Cardiac muscle cell (in vitro differentiated cells and primary cell): ENCODE data around the gene MED4. TPM values are rescaled to one million over a fixed set of nuclear protein-coding genes. Genes with fewer than 3 reads are reported as not detected.

Experiments
- DNase-seq, 2 donors: peaks; one replicate each; pipeline versions ENCODE4 v3.0.0 to v3.0.0-alpha.2; 2010 to 2017; ENCODE audit warnings: low read depth in 1 of 2, low spot score in 1 of 2
- H3K27ac ChIP-seq: fragments of 200-600 bp; sonication (generic); 2 replicates; pipeline ENCODE4 v1.5.1; 2016
- H3K27me3 ChIP-seq: fragments of 200-600 bp; sonication (generic); 2 replicates; pipeline ENCODE4 v1.6.0; 2016; ENCODE audit warnings: control low read depth
- H3K36me3 ChIP-seq: fragments of 200-600 bp; sonication (generic); 2 replicates; pipeline ENCODE4 v1.5.1; 2016; ENCODE audit warnings: control low read depth
- H3K4me1 ChIP-seq: fragments of 200-600 bp; sonication (generic); 2 replicates; pipeline ENCODE4 v1.8.1; 2017; ENCODE audit warnings: low read depth, mild to moderate bottlenecking, mixed run types
- H3K4me3 ChIP-seq: fragments of 200-600 bp; sonication (generic); 2 replicates; pipeline ENCODE4 v1.5.1; 2016; ENCODE audit warnings: mild to moderate bottlenecking
- H3K9me3 ChIP-seq: fragments of 200-600 bp; sonication (generic); 2 replicates; pipeline ENCODE4 v1.5.1; 2017; ENCODE audit warnings: low read depth, mild to moderate bottlenecking, control low read depth
- polyA plus RNA-seq: library from polyadenylated mRNA; unstranded; fragments of >200 nt; fragmentation: Nextera tagmentation; extraction: Ambion mirVana; gene quantifications from 2 replicates; pipeline ENCODE4 v1.2.1, GENCODE V29; 2016
- total RNA-seq: library from RNA; depleted of rRNA; stranded (reverse); fragments of >200 nt; gene quantifications from 2 replicates; pipeline ENCODE4 v1.2.3, GENCODE V29; 2016
- TF ChIP-seq, protein P1 (sequence below): IDR thresholded peaks from 2 replicates; pipeline ENCODE4 v1.5.1; 2012; ENCODE audit warnings: low read depth, mild to moderate bottlenecking, low read length

MED4 gene
- total and polyA plus RNA-seq, 2 experiments from 2014 or later, result 22.4 to 77.3 TPM

DNA sequence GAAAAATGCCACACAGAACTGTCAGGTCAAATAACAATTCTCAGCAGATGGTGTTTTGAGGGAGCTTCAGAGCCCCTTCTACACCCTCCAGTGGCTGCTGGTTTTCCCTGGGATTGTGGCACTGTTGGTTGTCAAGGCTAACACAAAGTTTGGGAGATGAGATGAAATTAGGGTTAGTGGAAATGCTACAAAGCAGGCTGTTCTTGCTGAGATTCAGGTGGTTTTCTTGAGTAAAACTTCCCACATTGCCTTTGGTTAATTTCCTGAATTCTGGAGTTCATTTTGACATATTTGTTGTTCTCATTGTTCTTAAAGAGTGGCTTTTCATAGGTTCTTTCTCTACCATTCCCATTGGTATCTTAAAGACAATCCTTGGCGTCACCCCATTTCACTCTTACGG, 22.1 kb downstream of the MED4 start:
- TF ChIP-seq, protein P1, sequence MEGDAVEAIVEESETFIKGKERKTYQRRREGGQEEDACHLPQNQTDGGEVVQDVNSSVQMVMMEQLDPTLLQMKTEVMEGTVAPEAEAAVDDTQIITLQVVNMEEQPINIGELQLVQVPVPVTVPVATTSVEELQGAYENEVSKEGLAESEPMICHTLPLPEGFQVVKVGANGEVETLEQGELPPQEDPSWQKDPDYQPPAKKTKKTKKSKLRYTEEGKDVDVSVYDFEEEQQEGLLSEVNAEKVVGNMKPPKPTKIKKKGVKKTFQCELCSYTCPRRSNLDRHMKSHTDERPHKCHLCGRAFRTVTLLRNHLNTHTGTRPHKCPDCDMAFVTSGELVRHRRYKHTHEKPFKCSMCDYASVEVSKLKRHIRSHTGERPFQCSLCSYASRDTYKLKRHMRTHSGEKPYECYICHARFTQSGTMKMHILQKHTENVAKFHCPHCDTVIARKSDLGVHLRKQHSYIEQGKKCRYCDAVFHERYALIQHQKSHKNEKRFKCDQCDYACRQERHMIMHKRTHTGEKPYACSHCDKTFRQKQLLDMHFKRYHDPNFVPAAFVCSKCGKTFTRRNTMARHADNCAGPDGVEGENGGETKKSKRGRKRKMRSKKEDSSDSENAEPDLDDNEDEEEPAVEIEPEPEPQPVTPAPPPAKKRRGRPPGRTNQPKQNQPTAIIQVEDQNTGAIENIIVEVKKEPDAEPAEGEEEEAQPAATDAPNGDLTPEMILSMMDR, result no peak
- Histone ChIP-seq H3K4me1 (no peaks in the 10 kb centered on the region), H3K36me3 (peaks cover 49% of the 10 kb centered on the region), H3K4me3 (no peak overlapping the region), H3K27ac (no peak overlapping the region), H3K9me3 (peaks cover 6% of the 10 kb centered on the region), H3K27me3 (no peaks in the 10 kb centered on the region)
- DNase-seq, result no peak

GRCh38 chr13:48072304-48072703, 22.6 kb downstream of the MED4 start:
- no peak for DNase-seq
- Histone ChIP-seq H3K4me1 (no peaks in the 10 kb centered on the region), H3K27ac (no peak overlapping the region), H3K27me3 (no peaks in the 10 kb centered on the region), H3K36me3 (peaks cover 49% of the 10 kb centered on the region), H3K9me3 (peaks cover 6% of the 10 kb centered on the region), H3K4me3 (no peak overlapping the region)
- TF ChIP-seq, protein P1, result no peak

- H3K4me1 ChIP-seq, result no peaks in the 10 kb centered on the region
- H3K27ac ChIP-seq, result no peak overlapping the region
- no peak overlapping the region for H3K4me3 ChIP-seq
- H3K9me3 ChIP-seq, result peaks cover 6% of the 10 kb centered on the region
- no peak for DNase-seq
- H3K36me3 ChIP-seq, result peaks cover 47% of the 10 kb centered on the region
- TF ChIP-seq, protein P1, result no peak
- no peaks in the 10 kb centered on the region for H3K27me3 ChIP-seq
These were observed 24.0 kb downstream of the MED4 start for GRCh38 chr13:48070942-48071341.

GRCh38 chr13:48069573-48069972, 25.3 kb downstream of the MED4 start:
- no peak for DNase-seq
- no peak overlapping the region for H3K27ac ChIP-seq
- TF ChIP-seq, protein P1, result no peak
- no peaks in the 10 kb centered on the region for H3K4me1 ChIP-seq
- no peaks in the 10 kb centered on the region for H3K27me3 ChIP-seq
- H3K36me3 ChIP-seq, result peaks cover 40% of the 10 kb centered on the region
- H3K9me3 ChIP-seq, result peaks cover 6% of the 10 kb centered on the region
- no peak overlapping the region for H3K4me3 ChIP-seq

- no peak overlapping the region for H3K4me3 ChIP-seq
These were observed 26.0 kb downstream of the MED4 start for GRCh38 chr13:48068952-48069351.

More at GRCh38 chr13:48068952-48069351, 26.0 kb downstream of the MED4 start:
- no peak overlapping the region for H3K27ac ChIP-seq
- peaks cover 6% of the 10 kb centered on the region for H3K9me3 ChIP-seq
- H3K36me3 ChIP-seq, result peaks cover 40% of the 10 kb centered on the region
- TF ChIP-seq, protein P1, result no peak
- H3K4me1 ChIP-seq, result no peaks in the 10 kb centered on the region
- no peak for DNase-seq
- no peaks in the 10 kb centered on the region for H3K27me3 ChIP-seq
